ENCODE results near the gene C17orf114.

Gene C17orf114

GRCh38 chr17:4788807-4789700 lies 13.1 kb downstream of the C17orf114 start, which contains the start of gene GLTPD2:
TSS of gene GLTPD2 (plus strand) at chr17:4788964. CDS start at chr17:4789012, 48 bp downstream.
- peak within 1 kb of the TSS; percentile 46 for H3K4me3 ChIP-seq (ENCODE audit: low read depth, low read length)
- TF ChIP-seq MYC (IDR thresholded peaks at IDR 0.05; ENCODE audit: low read depth, low read length), result no peak
- TF ChIP-seq POLR2A (IDR thresholded peaks at IDR 0.05; ENCODE audit: extremely low read depth, insufficient read length), result no peak
- TF ChIP-seq CTCF (IDR thresholded peaks at IDR 0.05; ENCODE audit: low read depth, low read length), result no peak
- TF ChIP-seq, protein P1, sequence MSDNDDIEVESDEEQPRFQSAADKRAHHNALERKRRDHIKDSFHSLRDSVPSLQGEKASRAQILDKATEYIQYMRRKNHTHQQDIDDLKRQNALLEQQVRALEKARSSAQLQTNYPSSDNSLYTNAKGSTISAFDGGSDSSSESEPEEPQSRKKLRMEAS (IDR thresholded peaks at IDR 0.05; ENCODE audit: low read depth, low read length), result no peak
- DNase-seq (ENCODE audit: low read depth), result no peak

DNA sequence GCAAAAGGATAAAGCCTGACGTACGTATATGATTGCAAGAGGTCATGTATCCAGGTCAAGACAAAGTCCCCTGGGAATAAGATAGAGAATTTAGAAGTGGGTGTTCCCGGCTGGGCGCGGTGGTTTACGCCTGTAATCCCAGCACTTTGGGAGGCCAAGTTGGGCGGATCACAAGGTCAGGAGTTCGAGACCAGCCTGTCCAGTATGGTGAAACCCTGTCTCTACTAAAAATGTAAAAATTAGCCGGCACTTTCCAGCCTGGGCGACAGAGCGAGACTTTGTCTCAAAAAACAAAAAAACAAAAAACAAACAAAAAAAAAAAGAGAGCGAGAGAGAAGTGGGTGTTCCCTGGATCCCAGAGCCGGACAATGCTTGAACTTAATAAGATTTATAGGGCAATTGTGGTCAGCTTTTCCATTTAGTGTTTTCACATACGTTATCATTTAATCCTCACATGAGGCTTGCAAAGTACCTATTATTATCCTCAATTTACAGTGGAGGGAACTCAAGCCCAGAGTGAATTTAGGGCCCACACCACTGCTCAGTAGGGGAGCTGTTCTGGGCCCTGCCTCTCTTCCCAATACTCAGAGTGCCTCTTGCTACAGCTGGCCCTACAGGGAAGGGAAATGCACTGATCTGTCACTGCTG lies 13.8 kb downstream of the C17orf114 start:
- DNase-seq (ENCODE audit: low read depth), result no peak
- no peak for TF ChIP-seq MYC (IDR thresholded peaks at IDR 0.05; ENCODE audit: low read depth, low read length)
- TF ChIP-seq, protein P1 (IDR thresholded peaks at IDR 0.05; ENCODE audit: low read depth, low read length), result no peak
- H3K4me3 ChIP-seq (ENCODE audit: low read depth, low read length), result no peak overlapping the region

DNA sequence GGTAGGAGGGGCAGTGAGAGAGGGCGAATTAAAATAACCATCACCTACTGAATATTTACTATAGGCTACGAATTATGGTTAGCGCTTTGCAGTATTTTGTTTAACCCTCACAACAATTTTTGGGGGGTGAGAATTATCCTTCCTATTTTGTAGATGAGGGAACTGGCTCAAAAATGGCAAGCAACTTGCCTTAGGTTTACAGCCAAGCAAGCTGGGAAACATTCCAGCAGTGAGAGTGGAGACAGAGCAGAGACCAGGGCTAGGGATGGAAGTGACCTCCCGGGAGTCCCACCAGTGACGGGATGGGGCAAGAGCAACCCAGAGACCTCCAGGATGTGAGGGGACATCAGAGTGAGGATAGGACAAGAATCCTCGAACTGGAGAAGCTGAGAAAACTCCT lies 15.6 kb downstream of the C17orf114 start:
- H3K4me3 ChIP-seq (ENCODE audit: low read depth, low read length), result no peak overlapping the region
- no peak for DNase-seq (ENCODE audit: low read depth)
- no peak for TF ChIP-seq CTCF (IDR thresholded peaks at IDR 0.05; ENCODE audit: low read depth, low read length)
- TF ChIP-seq, protein P1 (IDR thresholded peaks at IDR 0.05; ENCODE audit: low read depth, low read length), result no peak
- TF ChIP-seq MYC (IDR thresholded peaks at IDR 0.05; ENCODE audit: low read depth, low read length), result no peak
- no peak for TF ChIP-seq POLR2A (IDR thresholded peaks at IDR 0.05; ENCODE audit: extremely low read depth, insufficient read length)

GRCh38 chr17:4786106-4786511 lies 16.0 kb downstream of the C17orf114 start, which contains the start of gene VMO1:
TSS of gene VMO1 (minus strand) at chr17:4786364. CDS start at chr17:4786352, 12 bp downstream.
- no peak for DNase-seq (ENCODE audit: low read depth)
- no peak within 1 kb of the TSS for H3K4me3 ChIP-seq (ENCODE audit: low read depth, low read length)
- no peak for TF ChIP-seq POLR2A (IDR thresholded peaks at IDR 0.05; ENCODE audit: extremely low read depth, insufficient read length)
- TF ChIP-seq CTCF (IDR thresholded peaks at IDR 0.05; ENCODE audit: low read depth, low read length), result no peak
- TF ChIP-seq, protein P1 (IDR thresholded peaks at IDR 0.05; ENCODE audit: low read depth, low read length), result no peak
- no peak for TF ChIP-seq MYC (IDR thresholded peaks at IDR 0.05; ENCODE audit: low read depth, low read length)

DNA sequence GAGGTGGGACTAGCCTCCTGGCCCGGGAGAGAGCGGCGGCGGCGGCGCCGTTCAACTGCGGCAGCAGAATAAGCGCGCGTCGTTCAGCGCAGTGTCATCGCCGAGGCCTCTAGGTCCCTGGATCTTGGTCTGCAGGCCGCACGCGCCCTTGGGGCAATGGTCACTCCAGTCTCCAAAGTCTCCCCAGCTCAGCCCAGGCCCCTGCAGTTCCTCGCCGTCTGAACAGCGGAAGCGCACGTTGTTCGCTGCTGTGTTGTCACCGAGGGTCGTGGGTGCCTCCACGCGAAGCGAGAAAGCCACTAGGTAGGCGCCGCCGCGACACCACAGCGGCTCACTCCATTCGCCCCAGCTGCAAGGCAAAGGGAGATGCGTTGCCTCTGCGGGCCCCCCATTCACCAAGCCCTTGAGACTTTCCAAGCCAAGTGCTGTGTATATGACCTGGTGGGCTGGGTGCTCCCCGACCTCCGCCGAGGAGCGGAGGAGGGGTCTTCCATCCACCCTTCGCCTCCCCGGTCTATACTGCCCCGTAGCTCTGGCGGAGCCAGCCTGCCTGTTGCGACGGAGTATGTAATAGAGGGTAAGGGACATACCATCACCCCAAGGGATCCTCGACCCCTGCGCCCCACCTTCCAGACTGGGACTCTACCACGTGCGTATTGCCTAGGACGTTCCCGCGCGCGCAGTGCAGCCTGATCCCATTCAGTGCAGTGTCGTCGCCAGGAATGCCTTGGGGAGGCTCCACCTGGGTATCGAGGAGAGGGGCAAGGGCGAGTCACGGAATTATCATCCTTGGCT lies 16.6 kb downstream of the C17orf114 start:
- no peak overlapping the region for H3K4me3 ChIP-seq (ENCODE audit: low read depth, low read length)
- no peak for DNase-seq (ENCODE audit: low read depth)
- TF ChIP-seq MYC (IDR thresholded peaks at IDR 0.05; ENCODE audit: low read depth, low read length), result no peak
- TF ChIP-seq CTCF (IDR thresholded peaks at IDR 0.05; ENCODE audit: low read depth, low read length), result no peak
- TF ChIP-seq, protein P1 (IDR thresholded peaks at IDR 0.05; ENCODE audit: low read depth, low read length), result no peak
- TF ChIP-seq POLR2A (IDR thresholded peaks at IDR 0.05; ENCODE audit: extremely low read depth, insufficient read length), result no peak

Measured in NB4 (cell line).